ENCODE data around the gene IRAK3. TPM values are rescaled to one million over a fixed set of nuclear protein-coding genes. Genes with fewer than 3 reads are reported as not detected.

The IRAK3 gene
- total RNA-seq, 1 experiment from 2014 or later, result 0.44 TPM

- Histone ChIP-seq H2BK20ac (ENCODE audit: low read depth, low read length, poor library complexity, severe bottlenecking) (no peak overlapping the region), H3K4me1 (ENCODE audit: insufficient read depth, low read length) (no peaks in the 10 kb centered on the region), H2BK5ac (ENCODE audit: insufficient read length, low read length) (no peak overlapping the region), H3K27ac (ENCODE audit: insufficient read length, low read depth, low read length) (no peak overlapping the region), H3K23ac (ENCODE audit: insufficient read length, low read depth, low read length) (no peak overlapping the region), H3K23me2 (ENCODE audit: insufficient read length, low read depth, low read length, poor library complexity, severe bottlenecking) (no peaks in the 10 kb centered on the region), H3K9ac (ENCODE audit: extremely low read depth, insufficient read length, low read length) (no peak overlapping the region), H4K8ac (replicated peaks; ENCODE audit: insufficient read length, low read depth, low read length) (no peak overlapping the region), H3K27me3 (ENCODE audit: insufficient read depth, low read length) (no peaks in the 10 kb centered on the region), H3K4me2 (ENCODE audit: insufficient read depth, insufficient read length, low read length) (no peak overlapping the region), H3K4ac (ENCODE audit: low read depth, low read length) (no peak overlapping the region), H2BK12ac (ENCODE audit: insufficient read length, low read depth, low read length) (no peak overlapping the region), H2AK5ac (ENCODE audit: insufficient read length, low read length) (no peak overlapping the region), H4K5ac (ENCODE audit: insufficient read length, low read depth, low read length) (no peak overlapping the region), H4K91ac (ENCODE audit: insufficient read length, low read depth, low read length) (no peak overlapping the region), H2AFZ (ENCODE audit: low read length) (no peak overlapping the region), H4K20me1 (ENCODE audit: control insufficient read depth, insufficient read depth, insufficient read length) (no peaks in the 10 kb centered on the region), H3K79me2 (ENCODE audit: insufficient read depth, low read length) (no peaks in the 10 kb centered on the region), H3K56ac (ENCODE audit: insufficient read length, low read depth, low read length) (no peak overlapping the region), H3K9me3 (ENCODE audit: control insufficient read depth, low read depth, low read length) (no peaks in the 10 kb centered on the region), H2BK15ac (ENCODE audit: low read depth, low read length) (no peak overlapping the region), H3K18ac (ENCODE audit: insufficient read length, low read depth, low read length) (no peak overlapping the region), H3K14ac (ENCODE audit: insufficient read depth, low read length) (no peak overlapping the region), H3K79me1 (ENCODE audit: insufficient read depth, low read depth, low read length, poor library complexity, severe bottlenecking) (no peaks in the 10 kb centered on the region), H3T11ph (ENCODE audit: low read length) (no peak overlapping the region), H2BK120ac (ENCODE audit: low read depth, low read length, poor library complexity, severe bottlenecking) (no peak overlapping the region)
- Mint-ChIP-seq H3K4me3 (no peak overlapping the region), H3K36me3 (ENCODE audit: insufficient read depth in 1 of 3, low read depth in 3 of 3) (no peaks in the 10 kb centered on the region), H3K9me3 (no peaks in the 10 kb centered on the region), H3K4me1 (no peaks in the 10 kb centered on the region), H3K27me3 (ENCODE audit: low read depth) (no peaks in the 10 kb centered on the region), H3K27ac (no peak overlapping the region)
- TF ChIP-seq, protein P1, sequence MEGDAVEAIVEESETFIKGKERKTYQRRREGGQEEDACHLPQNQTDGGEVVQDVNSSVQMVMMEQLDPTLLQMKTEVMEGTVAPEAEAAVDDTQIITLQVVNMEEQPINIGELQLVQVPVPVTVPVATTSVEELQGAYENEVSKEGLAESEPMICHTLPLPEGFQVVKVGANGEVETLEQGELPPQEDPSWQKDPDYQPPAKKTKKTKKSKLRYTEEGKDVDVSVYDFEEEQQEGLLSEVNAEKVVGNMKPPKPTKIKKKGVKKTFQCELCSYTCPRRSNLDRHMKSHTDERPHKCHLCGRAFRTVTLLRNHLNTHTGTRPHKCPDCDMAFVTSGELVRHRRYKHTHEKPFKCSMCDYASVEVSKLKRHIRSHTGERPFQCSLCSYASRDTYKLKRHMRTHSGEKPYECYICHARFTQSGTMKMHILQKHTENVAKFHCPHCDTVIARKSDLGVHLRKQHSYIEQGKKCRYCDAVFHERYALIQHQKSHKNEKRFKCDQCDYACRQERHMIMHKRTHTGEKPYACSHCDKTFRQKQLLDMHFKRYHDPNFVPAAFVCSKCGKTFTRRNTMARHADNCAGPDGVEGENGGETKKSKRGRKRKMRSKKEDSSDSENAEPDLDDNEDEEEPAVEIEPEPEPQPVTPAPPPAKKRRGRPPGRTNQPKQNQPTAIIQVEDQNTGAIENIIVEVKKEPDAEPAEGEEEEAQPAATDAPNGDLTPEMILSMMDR (conservative IDR thresholded peaks at IDR 0.05), result no peak
- no CpG with 5 or more reads among the region's 5 CpGs for WGBS (ENCODE audit: extremely low coverage, insufficient read length, low lambda C conversion rate)
- no peak for DNase-seq
Measured at GRCh38 chr12:66288121-66288520, 99.1 kb downstream of the IRAK3 start.
